Stimulated activated CD4-positive, alpha-beta T cell treated with anti-CD3 and anti-CD28 coated beads, Interleukin-2, amount 100 ng/mL, for 4 hours (primary cell): Measurements from ENCODE around the gene RIMOC1.

Experiments used
- DNase-seq: peaks from one replicate; pipeline ENCODE4 v3.0.0-alpha.2; 2020; ENCODE audit warnings: low read depth

RIMOC1 gene, protein sequence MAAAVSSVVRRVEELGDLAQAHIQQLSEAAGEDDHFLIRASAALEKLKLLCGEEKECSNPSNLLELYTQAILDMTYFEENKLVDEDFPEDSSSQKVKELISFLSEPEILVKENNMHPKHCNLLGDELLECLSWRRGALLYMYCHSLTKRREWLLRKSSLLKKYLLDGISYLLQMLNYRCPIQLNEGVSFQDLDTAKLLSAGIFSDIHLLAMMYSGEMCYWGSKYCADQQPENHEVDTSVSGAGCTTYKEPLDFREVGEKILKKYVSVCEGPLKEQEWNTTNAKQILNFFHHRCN

DNA sequence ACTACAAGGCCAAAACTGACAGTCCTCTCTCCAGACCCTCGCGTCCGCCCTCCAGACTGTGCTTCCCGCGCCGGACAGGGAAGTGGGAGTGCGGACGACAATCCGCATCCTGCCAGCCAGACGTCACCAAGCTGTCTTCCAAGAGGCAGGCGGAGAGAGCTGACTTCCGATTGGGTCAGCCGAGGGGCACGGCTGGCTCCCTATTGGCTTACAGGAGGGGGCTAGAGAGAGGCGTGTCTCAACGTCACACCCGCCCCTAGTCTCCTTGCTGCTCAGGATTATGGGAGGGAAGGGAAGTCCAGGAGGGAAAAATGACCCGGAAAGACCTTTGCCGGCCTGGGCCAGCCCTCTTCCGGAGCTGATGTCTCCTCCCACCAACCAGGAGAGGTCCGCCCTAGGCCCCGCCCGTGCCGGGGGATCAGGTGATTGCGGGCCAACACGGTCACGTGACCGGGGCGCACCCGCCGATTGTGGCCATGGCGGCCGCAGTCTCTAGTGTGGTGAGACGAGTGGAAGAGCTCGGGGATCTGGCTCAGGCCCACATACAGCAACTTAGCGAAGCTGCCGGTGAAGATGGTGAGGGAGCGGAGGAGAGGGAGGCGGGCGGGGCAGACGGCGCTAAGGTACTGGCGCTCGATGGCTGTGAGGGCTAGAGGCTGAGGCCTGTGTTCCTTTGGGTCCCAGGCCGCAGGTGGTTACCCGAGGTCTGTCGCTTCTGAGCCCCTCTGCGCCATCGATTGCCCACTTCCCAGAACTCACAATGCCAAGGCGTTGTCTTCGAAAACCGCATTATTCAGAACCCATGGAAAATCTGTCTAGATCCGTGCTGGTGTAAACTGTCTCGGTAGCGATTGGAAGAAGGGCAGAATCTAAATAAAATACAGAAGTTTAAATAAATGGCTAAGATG lies at the start of gene RIMOC1:
Gene RIMOC1 (plus strand): TSS at position 453 of the 908 bp plus-strand sequence. CDS start 24 bp downstream, at position 477.
- peak; percentile 94 for DNase-seq

DNA sequence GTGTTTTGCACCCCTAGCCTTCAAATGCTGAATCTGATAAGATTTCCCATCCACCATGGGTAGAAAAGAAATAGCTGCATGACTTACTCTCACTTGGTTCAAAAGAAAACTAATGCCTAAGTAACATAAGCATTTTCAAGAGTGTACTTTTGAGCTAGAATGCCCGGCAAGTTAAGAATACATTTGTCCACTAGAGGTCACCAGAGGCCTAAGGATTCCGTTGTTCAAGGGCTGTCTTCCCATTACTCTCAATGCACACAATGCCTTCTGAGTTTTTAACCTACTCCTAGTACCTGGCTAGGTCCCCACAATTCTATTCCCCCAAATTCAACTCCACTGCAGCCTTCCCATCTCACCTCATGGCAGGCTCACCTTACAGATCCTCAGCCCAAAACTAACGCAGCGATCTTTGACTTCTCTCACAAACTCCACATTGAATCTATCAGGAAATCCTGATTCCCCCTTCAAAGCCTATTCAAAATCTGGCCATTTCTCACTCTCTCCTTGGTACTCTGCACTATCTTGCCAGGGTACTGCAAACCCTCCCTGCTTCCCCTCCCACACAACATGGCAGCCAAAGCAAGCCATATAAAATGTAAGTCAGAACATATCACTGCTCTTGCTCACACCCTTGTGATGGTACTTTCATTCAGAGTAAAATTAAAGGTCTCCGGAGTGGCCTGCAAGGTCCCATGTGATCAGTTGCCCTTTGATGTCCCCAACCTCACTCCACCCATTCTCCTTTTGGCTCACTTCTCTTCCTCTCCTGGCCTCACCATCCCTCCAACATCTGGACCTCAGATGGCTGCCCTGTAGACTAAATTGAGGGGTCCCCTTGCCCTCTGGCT lies 47.3 kb upstream of the RIMOC1 start:
- DNase-seq, result peak; percentile 44

DNA sequence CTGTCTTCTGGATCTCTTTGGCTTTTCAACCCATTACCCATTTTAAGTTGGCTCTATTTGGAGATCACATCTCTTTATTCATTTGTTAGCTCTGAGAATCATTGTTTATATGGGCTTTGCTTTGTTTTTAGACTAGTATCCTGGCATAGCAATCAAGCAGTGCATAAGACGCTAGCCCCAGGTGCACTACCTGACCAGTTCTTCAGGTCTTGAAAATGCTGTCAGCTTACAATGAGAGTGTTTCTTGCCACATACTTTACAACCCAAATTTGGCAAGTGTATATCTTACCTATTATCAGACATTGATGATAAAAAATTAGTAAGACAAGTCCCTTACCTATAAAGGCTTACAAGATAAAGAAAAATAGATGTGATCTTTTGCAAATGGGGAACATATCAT lies 46.2 kb upstream of the RIMOC1 start:
- DNase-seq, result no peak

DNA sequence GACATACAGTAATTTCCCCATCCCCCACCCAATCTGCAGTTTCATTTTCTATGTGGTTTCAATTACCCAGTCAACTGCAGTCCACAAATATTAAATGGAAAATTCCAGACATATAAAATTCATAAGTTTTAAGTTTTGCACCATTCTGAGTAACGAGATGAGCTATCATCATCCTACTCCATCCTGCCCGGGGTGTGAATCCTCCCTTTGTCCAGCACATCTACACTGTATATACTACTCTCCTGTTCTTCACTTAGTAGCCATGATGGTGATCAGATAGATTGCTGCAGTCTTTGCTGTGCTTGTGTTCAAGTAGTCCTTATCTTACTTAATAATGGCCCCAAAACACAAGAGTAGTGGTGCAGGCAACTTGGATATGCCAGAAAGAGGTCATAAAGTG lies 45.3 kb upstream of the RIMOC1 start:
- no peak for DNase-seq

DNA sequence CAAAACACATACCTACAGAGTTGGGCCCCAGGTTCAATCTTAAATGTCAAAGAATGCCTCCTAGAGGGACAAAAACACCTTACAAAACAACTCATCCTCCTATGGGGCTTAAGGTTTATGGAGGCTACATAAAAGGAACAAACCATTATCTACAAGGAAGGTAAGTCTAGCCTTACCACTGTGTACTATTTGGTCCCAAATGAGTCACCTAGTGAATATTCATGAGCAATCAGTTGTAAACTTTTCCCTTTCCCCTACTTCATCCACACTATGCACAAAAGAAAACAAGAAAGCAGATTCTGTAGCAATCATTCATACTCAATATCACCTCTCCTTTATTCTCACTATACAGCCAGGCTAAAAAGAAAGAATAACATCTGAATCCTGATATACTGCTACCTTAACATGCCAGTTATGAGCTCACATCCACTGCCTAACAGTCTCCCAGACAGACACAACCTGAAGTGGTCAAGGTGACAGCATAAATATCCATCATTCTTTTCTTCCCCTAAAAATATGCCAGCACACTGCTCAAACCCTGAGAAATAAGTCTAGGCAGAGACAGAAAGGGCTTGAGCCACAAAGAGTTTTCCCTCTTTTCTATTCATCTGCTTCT lies 40.2 kb upstream of the RIMOC1 start:
- no peak for DNase-seq

DNA sequence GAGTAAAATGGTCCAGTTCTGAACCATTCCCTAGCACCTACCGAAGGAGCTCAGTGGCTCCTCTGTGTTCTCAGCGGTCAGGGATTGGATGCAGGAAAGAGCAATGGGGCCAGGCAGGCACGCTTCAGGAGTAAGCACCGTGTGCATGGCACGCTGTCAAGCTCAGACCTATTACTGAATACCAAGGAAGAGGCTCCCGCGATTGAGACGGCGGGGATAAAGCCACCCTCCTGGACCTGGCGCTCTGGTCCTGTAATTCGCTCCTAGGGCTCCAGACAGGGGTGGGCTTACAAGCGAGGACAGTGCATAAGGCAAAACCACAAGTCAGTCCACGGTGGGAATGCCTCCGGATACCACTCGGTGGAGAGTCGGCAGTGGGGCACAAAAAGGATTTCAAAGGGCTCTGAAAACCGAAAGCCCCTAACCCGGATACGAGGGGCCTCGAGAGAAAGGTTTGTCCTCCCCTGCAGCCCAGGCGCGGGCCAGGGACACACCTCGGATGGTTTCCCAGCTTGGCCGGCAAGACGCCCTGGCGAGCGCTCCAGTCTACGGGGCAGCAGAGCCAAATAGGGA lies 34.9 kb upstream of the RIMOC1 start:
- DNase-seq, result no peak

DNA sequence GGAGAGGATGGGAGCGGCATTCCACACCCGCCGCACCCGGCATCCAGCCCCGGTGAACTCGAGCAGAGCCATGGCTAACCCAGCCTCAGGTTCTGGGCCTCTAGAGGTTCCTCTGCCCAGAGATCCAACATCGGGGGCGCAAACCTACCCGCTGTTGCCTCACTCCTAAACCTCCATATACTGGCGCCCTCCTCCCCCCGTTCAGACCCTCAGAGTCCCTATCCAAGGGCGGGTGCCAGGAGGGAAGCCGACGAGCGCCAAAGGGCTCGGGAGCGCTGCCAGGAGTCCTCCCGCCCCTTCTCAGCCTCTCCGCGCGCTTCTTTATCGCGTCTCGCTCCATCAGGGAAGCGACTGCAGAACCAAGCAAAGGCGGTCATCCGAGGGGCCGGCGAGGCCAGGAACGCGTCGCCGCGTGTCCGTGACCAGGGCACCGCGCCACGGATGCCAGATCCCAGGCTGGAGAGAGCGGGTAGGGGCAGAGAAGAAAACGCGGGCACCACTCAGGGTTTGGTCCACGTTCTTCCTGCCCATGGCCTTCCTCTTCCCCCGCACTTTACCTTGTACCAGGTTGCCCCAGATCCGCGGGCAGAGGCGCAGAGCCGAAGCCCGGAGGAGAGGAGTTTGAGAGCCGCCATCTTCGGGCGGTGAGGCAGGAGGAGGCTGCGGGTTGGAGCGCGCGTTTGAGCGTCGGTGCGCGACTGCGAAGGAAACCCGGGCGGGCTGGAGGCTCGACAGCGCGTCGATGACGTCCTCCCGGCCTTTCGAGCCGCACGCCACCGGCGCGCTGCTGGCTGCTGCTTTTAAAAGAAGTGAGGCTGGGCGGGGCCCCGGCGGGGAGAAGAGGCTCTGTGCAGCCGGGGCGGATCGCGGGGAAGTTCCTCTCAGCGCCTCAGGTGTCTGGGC lies 34.2 kb upstream of the RIMOC1 start, which contains the start of gene OXCT1:
Gene OXCT1 (minus strand): TSS at position 702 of the 903 bp plus-strand sequence. CDS start 67 bp downstream, at position 635.
- DNase-seq, result peak; percentile 89

DNA sequence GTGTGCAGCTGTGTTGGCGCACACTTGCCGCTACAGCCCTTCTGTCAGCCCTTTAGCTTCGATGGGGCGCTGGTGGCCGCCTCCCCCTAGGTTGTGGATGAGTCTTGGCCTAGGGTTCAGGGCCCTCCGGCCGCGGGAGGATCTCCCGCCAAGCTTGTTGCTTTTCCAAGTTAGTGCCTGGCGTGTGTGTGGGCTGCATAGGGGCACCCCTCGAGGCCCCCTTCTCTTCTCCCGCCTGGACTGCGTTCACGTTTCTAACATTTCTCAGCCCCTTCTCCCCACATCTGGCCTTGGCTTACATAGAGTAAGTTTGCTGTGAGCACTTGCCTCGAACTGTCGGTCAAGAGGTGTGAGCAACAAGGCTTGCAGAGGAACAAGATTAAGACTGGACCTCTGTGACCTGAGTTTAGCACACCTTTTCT lies 33.5 kb upstream of the RIMOC1 start:
- DNase-seq, result no peak

DNA sequence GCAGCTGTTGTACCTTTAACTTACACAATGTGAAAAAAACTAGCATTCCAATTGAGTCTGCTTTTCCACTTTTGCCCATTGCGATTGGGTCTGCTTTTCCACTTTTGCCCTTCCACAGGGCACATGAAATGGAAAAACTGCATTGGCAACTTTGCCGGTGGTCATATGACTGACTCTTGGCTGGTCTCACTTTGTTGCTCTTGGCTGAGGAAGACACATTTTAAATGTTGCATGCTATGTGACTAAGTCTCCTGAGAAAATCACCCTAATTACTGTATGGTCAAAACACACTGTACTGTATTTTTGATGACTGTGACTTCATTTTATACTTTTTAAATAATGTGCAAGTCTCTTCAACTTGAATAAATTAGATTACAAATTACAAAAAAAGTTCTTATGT lies 32.3 kb upstream of the RIMOC1 start:
- no peak for DNase-seq

DNA sequence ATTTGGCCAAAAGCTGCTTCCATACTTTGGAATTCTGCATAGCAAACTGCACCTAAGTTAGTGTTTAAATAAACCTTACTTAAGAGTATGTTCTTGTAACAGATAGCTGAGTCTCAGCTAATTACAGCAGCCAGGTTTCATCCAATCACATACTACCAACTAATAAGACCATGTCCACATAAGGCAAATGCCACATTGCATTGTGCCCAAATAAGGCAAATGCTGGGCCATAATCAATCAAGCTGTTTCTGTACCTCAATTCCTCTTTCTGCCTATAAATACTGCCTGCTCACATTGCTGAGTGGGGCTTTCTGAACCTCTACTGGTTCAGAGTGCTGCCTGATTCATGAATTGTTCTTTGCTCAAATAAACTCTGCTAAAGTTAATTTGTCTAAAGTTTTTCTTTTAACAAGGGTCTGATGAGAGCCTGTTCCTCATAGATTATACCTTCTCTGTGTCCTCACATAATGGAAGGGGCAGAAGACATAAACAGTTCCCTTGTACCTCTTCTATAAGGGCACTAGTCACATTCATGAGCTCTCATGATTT lies 29.6 kb upstream of the RIMOC1 start:
- no peak for DNase-seq

DNA sequence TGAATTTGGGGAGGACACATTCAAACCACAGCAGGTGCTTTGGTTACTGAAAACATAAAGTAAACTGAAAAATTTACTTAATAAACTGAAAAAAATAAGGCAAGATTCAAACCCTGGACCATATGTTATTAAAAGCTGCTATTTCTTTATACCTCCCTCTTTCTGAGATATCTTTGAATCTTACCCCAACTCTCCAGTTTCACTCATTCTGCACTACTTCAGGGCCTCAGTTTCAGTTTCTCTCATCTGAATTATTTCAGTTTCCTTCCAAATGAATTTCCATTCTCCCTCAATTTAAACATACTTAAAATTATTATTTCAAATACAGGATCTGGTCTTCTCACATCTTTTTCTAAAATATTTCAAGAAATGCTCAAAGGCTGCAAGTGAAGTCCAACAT lies 29.0 kb upstream of the RIMOC1 start:
- DNase-seq, result no peak

DNA sequence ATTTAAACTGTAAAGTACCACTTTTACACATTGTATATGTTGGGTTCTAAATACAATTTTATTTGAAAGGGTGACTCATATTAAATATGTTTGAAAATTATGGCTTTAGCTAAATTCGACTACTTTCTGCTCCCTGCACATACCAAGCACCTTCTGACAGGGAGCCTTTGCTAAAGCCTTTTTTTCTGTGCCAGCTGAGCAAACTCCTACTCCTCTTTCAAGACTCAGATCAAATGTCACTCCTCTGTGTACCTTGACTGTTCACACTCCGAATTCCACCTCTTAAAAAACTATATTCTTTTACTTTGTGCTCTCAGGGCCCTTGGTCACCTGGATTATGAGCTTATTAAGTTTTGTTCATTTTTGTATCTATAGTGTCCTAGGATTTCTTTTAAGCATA lies 27.5 kb upstream of the RIMOC1 start:
- no peak for DNase-seq

DNA sequence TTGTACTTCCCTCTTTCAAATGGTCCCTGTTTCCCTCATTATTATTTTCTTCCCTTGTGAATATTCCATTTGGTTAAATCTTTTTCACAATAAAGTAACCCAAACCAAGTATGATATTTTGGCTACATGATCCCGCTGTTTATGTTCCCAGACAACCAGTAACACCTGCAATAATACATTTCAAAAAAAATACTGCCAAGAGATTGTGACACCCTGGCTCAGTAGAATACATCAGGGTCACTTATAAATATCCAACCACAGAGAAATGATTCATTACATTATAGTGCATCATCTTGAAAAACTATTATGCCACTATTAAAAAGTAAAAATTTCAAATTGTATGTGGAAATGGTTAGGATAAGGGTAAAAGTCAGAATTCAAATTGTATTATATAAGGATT lies 26.7 kb upstream of the RIMOC1 start:
- no peak for DNase-seq

DNA sequence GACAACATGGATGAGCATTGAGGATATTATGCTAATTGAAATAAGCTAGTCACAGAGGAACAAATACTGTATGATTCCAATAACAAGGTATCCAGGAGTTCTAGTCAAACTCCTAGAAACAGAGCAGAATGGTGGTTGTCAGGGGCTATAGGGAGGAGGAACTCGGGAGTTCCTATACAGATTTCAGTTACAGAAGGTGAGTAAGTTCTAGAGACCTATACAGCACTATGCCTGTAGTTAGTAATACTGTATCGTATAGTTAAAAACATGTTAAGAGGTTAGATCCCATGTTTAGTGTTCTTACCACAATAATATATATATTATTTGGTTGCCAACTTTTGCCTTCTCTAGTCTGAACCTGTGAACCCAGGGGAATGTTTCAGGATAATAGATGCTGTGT lies 26.0 kb upstream of the RIMOC1 start:
- no peak for DNase-seq

DNA sequence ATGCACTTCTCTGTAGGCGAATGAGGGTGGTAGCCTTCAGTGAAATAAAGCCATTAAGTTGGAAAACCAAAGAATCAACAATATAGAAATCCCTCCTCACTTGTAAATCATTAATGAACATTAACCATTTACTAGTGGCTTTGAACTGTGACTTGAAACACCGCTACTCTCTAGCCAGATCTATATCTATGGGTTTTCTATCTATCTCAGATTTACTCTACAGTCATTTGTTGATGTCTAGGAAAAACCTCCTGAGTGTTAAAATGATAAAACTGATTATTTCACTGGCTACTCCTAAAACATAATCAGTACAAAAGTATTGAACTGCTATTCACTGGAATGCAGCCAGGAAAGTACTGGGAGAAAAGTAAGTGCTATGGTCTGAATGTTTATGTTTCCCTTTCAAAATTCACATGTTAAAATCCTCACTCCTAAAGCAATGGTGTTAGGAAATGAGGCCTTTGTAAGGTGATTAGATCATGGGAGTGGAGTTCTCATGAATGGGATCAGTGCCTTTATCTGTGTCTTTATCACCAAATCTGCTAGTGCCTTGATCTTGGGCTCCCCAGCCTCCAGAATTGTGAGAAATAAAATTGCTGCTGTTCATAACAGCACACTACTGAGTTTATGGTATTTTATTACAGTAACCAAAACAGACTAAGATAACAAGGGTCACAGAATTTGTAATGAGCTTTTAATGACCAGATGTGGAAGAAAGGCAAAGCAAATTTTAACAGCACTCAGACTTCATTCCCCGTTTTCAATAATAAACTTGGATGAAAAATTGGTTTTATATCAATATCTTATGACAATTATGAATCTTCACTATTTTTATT lies 25.3 kb upstream of the RIMOC1 start:
- no peak for DNase-seq

DNA sequence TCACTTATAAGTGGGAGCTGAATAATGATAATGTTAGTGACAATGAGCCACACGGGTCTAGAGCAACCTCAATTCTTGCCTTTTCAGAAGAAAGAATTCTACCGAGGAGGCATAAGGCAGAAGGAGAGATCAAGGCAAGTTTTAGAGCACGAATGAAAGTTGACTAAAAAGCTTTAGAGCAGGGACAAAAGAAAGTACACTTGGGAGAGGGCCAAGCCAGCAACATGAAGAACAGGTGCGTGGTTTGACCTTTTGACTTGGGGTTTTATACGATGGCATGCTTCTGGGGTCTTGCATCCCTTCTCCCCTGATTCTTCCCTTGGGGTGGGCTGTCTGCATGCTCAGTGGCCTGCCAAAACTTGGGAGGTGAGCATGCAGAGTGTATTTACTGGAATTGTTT lies 21.4 kb upstream of the RIMOC1 start:
- DNase-seq, result no peak

DNA sequence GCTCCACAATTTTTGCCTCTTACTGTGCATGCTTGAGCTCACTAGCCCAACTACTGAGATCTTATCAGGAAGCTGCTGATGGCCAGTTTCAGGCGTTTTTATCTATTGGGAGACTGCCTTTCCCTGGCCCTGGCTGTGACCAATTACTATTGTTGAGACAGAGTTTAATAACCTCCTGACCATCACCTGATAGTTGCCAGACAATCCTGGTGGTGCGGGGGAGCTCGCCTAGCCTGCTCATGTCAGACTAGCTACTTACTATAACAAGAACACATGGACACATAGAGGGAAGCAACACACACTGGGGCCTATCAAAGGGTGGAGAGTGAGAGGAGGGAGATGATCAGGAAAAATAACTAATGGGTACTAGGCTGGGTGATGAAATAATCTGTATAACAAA lies 20.9 kb upstream of the RIMOC1 start:
- DNase-seq, result no peak

DNA sequence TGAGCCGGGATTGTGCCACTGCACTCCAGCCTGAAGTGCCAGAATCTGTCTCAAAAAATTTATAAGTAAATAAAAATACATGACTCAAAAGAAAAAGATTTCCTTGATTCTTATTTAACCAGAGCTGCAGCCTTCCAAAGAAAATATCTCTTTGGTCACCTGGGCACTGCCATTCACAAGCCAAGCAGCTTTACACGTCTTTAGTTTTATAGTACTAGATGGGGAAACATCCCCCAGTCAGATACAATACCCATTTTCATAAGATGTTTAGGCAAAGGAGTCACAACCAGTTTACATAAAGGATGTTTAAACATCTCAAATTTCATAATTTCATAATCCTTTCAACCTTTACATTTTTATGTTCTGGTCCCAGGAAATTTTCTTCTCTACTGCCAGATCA lies 20.2 kb upstream of the RIMOC1 start:
- no peak for DNase-seq

DNA sequence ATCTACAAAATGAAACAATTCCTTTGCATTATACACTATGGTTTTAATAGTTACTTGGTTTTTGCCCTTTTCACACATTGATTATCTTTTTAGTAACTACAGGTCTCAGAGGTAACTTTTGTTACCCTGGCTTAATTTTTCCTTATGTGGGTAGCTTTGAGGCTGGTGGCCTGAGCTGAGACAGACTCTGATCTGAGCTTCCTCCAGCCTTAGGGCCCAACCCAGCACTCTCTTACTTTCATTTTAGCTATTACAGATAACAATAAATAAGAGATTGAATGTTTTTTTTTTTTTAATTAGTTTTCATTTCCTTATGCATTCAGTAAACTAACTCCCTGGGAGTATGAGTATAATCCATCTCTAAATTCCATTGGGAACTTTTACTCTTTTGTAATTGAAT lies 18.9 kb upstream of the RIMOC1 start:
- no peak for DNase-seq
